Measurements from ENCODE around the gene IL27RA. TPM values are rescaled to one million over a fixed set of nuclear protein-coding genes. Genes with fewer than 3 reads are reported as not detected.
"Not testable (repeated sequence)": the region's sequence is repeated elsewhere in the genome, so short reads cannot be mapped to it uniquely, and the experiment has no call there.

IL27RA gene
- total RNA-seq, 1 experiment from 2014 or later: 7.0 TPM

GRCh38 chr19:14042659-14043608, 11.4 kb downstream of the IL27RA start:
- BruUV-seq (replicated peaks); H3K4me1 Mint-ChIP-seq (ENCODE audit: low read depth, unreplicated experiment); H3K27ac Mint-ChIP-seq (ENCODE audit: unreplicated experiment); H3K36me3 Mint-ChIP-seq (ENCODE audit: insufficient read depth, unreplicated experiment); intact Hi-C loops (cut with micrococcal nuclease; ENCODE audit: unreplicated experiment); H3K9me3 Mint-ChIP-seq (ENCODE audit: low read depth, unreplicated experiment); H3K4me3 Mint-ChIP-seq (ENCODE audit: low read depth, unreplicated experiment); H3K27me3 Mint-ChIP-seq (ENCODE audit: unreplicated experiment); CTCF ChIA-PET: not testable (repeated sequence)
- TF ChIP-seq, protein P1, sequence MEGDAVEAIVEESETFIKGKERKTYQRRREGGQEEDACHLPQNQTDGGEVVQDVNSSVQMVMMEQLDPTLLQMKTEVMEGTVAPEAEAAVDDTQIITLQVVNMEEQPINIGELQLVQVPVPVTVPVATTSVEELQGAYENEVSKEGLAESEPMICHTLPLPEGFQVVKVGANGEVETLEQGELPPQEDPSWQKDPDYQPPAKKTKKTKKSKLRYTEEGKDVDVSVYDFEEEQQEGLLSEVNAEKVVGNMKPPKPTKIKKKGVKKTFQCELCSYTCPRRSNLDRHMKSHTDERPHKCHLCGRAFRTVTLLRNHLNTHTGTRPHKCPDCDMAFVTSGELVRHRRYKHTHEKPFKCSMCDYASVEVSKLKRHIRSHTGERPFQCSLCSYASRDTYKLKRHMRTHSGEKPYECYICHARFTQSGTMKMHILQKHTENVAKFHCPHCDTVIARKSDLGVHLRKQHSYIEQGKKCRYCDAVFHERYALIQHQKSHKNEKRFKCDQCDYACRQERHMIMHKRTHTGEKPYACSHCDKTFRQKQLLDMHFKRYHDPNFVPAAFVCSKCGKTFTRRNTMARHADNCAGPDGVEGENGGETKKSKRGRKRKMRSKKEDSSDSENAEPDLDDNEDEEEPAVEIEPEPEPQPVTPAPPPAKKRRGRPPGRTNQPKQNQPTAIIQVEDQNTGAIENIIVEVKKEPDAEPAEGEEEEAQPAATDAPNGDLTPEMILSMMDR (IDR thresholded peaks at IDR 0.05; ENCODE audit: unreplicated experiment): peak; percentile 39
- DNase-seq: peak; percentile 45

DNA sequence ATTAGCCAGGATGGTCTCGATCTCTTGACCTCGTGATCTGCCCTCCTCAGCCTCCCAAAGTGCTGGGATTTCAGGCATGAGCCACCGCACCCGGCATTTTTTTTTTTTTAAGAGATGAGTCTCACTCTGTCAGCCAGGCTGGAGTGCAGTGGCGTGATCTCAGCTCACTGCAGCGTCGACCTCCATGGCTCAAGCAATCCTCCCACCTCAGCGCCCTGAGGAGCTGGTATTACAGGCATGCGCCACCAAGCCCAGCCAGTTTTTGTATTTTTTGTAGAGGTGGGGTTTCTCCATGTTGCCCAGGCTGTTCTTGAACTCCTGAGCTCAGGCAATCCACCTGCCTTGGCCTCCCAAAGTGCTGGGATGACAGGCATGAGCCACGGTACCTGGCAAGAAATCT, 16.3 kb downstream of the IL27RA start:
- peaks cover 12% of the 10 kb centered on the region for H3K36me3 Mint-ChIP-seq (ENCODE audit: insufficient read depth, unreplicated experiment)
- DNase-seq; H3K9me3 Mint-ChIP-seq (ENCODE audit: low read depth, unreplicated experiment); H3K4me1 Mint-ChIP-seq (ENCODE audit: low read depth, unreplicated experiment); H3K27me3 Mint-ChIP-seq (ENCODE audit: unreplicated experiment); H3K27ac Mint-ChIP-seq (ENCODE audit: unreplicated experiment); intact Hi-C loops (cut with micrococcal nuclease; ENCODE audit: unreplicated experiment); BruUV-seq (replicated peaks); H3K4me3 Mint-ChIP-seq (ENCODE audit: low read depth, unreplicated experiment): not testable (repeated sequence)
- CTCF ChIA-PET: interaction anchor here (0.7 to 0.9 kb wide), 2 partner anchors 16 to 27 kb away, joined by 4 read pairs; partner anchors contain the start of gene IL27RA

DNA sequence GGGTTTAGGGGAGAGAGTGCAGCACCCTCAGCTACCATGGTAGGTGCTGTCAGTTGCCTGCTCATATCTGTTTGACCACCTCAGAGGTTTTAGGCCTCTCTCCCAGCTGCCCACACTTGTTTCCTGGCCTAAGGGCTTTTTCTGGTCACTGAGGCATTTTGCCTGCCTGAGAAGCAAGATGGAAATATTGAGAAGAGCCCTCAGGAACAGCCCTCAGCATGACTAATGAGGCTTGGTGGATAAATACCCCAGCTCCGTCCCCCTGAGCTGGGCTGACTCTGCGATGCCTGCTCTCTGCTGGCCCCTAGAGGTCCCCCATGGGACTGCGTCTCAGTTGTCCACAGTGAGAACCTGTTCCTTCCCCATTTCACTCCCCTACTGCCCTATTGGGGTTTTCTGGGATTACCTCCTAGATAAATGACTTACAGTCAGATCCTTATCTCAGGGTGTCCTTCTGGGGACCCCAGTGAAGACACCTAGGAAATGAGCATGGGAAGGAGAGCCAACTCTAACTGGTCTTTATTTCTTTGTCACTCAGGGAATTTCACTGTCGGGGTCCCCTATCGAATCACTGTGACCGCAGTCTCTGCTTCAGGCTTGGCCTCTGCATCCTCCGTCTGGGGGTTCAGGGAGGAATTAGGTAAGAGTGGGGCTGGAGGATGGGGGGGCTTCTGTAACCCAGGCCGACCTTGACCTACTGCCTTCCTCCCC, 17.0 kb downstream of the IL27RA start:
- Mint-ChIP-seq H3K36me3 (ENCODE audit: insufficient read depth, unreplicated experiment) (peaks cover 12% of the 10 kb centered on the region), H3K27ac (ENCODE audit: unreplicated experiment) (no peak overlapping the region), H3K4me3 (ENCODE audit: low read depth, unreplicated experiment) (no peak overlapping the region), H3K27me3 (ENCODE audit: unreplicated experiment) (no peaks in the 10 kb centered on the region), H3K4me1 (ENCODE audit: low read depth, unreplicated experiment) (no peaks in the 10 kb centered on the region), H3K9me3 (ENCODE audit: low read depth, unreplicated experiment) (no peaks in the 10 kb centered on the region)
- DNase-seq: peak; percentile 54
- BruUV-seq (replicated peaks): no TSS peak
- TF ChIP-seq, protein P1 (IDR thresholded peaks at IDR 0.05; ENCODE audit: unreplicated experiment): peak; percentile 81
- CTCF ChIA-PET: interaction anchor here (0.7 to 0.9 kb wide), 3 partner anchors 17 to 107 kb away, joined by 3 to 4 read pairs (median 3); partner anchors contain the start of gene IL27RA
- intact Hi-C loops (cut with micrococcal nuclease; ENCODE audit: unreplicated experiment): no loop called here

DNA sequence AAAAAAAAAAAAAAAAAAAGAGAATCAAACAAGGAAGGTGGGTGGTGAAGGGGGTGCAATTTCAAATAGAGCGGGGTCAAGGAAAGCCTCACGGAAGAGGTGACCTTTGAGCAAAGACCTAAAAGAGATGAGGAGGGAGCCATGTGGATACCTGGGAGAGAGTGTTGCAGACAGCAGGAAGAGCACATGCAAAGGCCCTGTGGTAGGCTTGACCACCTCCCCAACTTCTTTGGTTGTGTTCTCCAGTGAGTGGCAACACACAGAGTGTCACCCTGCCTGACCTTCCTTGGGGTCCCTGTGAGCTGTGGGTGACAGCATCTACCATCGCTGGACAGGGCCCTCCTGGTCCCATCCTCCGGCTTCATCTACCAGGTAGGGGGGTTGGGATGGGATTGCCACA, 18.9 kb downstream of the IL27RA start:
- H3K27me3 Mint-ChIP-seq (ENCODE audit: unreplicated experiment): no peaks in the 10 kb centered on the region
- H3K4me1 Mint-ChIP-seq (ENCODE audit: low read depth, unreplicated experiment): no peaks in the 10 kb centered on the region
- BruUV-seq (replicated peaks): no TSS peak
- H3K4me3 Mint-ChIP-seq (ENCODE audit: low read depth, unreplicated experiment): no peak overlapping the region
- no peak overlapping the region for H3K27ac Mint-ChIP-seq (ENCODE audit: unreplicated experiment)
- peaks cover 20% of the 10 kb centered on the region for H3K36me3 Mint-ChIP-seq (ENCODE audit: insufficient read depth, unreplicated experiment)
- no peak for DNase-seq
- H3K9me3 Mint-ChIP-seq (ENCODE audit: low read depth, unreplicated experiment): no peaks in the 10 kb centered on the region
- CTCF ChIA-PET: no interaction called here
- intact Hi-C loops (cut with micrococcal nuclease; ENCODE audit: unreplicated experiment): no loop called here
- TF ChIP-seq, protein P1 (IDR thresholded peaks at IDR 0.05; ENCODE audit: unreplicated experiment): no peak

GRCh38 chr19:14050961-14051360, 19.4 kb downstream of the IL27RA start:
- H3K27me3 Mint-ChIP-seq (ENCODE audit: unreplicated experiment); H3K9me3 Mint-ChIP-seq (ENCODE audit: low read depth, unreplicated experiment); H3K4me1 Mint-ChIP-seq (ENCODE audit: low read depth, unreplicated experiment); H3K4me3 Mint-ChIP-seq (ENCODE audit: low read depth, unreplicated experiment); BruUV-seq (replicated peaks); CTCF ChIA-PET; intact Hi-C loops (cut with micrococcal nuclease; ENCODE audit: unreplicated experiment); H3K27ac Mint-ChIP-seq (ENCODE audit: unreplicated experiment); DNase-seq: not testable (repeated sequence)
- peaks cover 24% of the 10 kb centered on the region for H3K36me3 Mint-ChIP-seq (ENCODE audit: insufficient read depth, unreplicated experiment)

Measured in Calu3 (cell line).